ENCODE measurements around the gene ABI3BP.
"Not testable (repeated sequence)": the region's sequence is repeated elsewhere in the genome, so short reads cannot be mapped to it uniquely, and the experiment has no call there.

The ABI3BP gene

GRCh38 chr3:100982710-100983109 is 10.5 kb downstream of the ABI3BP start:
- no peak for DNase-seq

DNA sequence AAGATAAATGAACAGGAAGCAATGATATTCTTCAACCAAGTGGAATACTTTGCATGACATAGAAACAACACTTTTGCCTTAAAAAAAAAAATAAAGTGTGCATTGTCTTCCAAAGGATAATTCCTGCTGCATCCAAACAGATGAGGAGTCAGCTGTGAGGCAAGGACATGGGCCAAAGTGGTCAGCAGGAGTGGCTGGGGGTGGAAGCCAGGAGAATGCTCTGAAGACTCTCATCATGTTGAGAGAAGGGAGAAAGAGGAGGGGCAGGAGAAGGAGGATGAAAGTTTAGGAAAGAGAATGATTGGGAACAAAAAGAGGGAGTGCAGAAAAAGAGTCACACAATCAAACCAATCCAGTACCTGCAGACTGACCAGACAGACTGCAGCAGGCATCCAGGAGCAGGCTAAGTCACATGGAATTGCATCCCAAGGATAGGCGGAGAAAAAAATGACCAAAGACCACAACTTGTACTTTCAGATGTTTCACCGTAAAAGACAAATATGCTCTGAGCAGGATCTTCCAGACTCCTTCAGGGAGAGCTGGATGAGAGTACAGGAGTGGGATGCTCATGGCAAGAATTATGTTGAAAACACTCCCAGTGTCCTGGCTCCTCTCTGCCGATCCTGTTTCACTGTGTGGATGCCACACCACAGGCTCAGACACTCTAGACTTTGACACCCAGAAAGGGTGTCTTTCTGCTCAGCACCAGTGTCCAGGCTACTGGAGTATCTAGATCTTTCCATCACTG is 11.9 kb downstream of the ABI3BP start:
- DNase-seq: no peak

DNA sequence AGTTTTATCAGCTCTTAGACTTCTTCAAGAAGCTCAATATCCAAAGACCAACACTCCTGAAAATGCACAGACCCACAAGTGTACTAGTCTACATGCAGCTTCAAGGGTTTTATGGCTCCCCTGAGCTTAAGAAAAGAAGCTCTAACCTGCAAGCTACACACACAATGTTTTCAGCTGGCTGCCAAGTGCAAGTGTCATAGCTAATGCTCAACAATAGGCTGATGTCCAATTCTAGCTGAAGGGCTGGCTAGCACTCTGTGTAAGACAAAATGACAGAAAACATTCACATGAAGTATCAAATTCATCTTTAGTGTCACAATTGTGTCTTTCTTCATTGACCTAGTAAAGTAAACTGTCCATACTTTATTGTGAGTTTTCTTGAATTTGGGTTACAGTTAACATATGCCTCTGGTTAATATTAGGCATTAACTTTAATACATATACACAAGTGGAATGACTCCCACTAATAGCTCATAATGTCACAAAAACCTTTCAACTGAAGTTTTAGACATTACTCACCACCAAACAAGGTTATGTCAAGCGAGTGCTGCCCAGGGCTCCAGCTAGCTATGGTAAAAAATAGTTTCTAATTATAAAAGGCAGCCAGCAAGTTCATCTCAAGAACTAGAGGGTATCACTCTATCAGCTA is 15.1 kb downstream of the ABI3BP start:
- no peak for DNase-seq

DNA sequence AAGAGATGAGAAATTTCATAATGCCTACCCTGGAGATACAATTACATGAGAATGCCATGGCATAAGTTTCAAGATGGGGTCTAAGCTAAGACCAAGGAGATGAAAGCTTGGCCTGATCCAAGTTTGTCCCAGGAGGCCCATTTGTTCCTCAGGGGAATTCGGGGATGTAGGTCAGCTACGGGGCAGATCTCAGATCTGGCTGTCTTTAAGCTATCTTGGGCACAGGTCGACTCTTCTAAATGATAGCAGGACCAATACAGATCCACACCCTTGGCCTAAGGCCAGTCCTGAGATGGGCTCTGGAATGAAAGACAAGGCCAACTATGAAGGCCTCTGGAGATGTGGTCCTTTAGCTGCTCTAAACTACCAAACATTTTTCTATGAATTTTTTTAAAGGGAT is 16.6 kb downstream of the ABI3BP start:
- DNase-seq: no peak

DNA sequence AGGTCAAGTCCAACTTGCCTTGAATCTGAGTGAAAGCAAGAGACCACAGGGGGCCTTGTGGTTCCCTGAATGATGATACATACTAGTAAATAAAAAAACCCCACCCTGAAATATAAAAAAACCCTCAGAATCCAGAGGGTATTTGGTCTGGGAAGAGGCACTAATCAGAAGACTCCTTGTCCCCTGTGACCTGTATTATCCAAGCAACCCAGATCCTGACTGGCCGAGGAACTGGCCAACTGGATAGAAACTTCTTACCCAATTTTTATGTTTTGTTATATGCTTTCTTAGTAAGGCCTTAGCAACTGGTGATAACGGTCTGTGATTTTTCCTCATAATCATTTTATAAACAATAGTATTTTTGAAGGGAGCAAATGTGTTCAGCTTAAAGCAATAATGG is 17.5 kb downstream of the ABI3BP start:
- no peak for DNase-seq

- DNase-seq: no peak
Measured at GRCh38 chr3:100973594-100973993, 19.6 kb downstream of the ABI3BP start.

DNA sequence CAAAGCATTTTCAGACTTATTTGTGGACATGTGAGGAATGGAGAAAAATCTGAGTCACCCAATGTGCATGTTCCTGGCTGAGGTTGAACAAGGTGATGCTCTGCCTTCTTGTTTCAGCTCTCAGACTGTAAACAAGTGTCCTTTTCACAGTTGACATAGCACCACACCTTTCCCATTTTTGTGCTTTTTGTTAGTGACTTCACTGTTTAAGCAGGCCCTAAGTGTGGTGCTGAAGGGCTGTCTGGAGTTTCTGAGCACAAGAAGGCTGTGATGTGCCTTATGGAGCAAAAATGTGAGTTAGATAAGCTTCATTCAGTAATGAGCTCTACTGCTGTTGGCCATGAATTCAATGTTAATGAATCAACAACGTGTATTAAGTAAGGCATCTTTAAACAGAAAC is 20.4 kb downstream of the ABI3BP start:
- no peak for DNase-seq

- DNase-seq: no peak
Measured at GRCh38 chr3:100972301-100972844, 20.8 kb downstream of the ABI3BP start.

DNA sequence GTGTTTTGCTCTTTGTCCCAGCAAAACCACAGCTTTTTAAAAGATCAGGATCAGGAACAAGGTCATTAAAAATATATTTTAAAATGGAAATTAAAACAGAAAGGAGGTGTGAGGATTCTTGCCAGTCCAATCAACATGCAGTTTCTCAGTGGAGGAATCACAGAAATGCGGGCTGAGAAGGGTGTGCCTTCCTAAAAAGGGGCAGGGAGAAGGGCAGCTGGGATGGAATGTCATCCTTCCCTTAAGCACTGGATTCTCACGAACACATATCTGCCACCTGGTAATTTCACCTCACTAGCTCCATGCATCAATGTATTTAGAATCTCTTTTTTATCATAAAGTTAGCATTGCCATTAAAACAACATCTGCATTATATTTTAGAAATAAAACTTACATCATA is 21.4 kb downstream of the ABI3BP start:
- DNase-seq: no peak

DNA sequence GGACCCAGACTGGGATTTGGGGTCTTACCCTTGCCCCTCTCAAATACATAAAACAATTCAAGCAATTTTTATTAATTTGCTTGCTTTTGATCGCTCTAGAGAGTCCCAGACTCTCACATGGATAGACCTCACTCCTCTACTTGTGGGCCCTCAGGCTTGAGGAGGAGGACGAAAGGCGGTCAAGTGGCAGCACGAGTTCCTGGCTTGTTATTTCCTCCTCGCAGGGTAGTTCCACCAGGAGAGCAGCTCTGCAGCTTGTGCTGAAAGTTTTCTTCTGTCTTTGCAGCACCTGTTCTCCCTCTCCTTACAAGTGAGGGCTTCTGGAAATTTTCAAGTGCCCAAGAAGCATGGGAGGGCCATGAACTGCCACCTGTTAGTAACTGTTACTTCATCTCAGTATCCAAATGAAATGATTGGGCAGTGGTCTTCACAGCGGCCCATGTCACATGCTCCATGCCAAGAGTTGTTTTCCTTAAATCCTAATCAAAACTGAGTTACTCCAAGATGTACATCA is 22.7 kb downstream of the ABI3BP start:
- DNase-seq: no peak

DNA sequence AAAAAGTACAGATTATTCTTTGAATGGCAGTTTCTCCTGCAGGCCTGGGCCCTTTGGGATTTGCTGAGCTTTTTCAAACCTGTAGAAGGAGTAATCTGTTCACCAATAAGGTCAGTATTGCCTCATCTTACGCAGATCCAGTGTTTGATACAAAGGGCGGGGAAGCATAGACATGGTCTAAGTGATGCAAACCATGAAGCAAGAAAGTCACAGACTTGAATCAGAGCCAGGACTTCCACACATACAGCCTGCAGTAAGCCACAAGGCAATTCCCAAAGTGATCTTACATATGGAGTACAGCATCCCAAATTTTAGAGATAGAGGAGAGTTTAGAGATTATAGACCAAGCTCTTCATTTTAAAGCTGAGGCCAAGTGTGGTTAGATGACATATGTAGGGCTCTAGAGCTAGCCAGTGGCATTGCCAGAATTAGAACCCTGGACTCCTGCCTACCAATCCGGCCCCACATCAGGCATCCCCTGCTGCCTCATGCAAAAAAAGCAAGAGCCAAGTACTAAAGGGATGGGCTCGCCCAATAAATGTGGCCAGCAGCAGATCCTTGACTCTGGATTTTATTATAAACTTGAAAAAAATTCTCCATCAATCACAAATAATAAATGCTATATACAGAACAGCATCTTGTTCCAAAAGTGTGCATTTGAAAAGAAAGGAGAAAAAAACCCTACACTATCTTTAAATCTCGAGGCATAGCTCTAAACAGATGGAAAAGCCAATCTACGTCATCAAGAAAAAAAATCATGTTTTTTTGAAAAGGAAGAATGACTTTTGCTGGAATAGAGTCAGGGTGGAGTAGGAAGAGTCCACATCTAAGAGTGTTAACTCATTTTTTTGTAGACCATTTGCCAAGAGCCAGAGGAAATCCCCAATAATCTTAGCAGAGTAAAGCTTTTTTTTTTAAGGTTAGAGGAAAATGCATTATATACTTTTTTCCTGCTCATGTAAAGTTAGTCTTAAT is 24.0 kb downstream of the ABI3BP start:
- DNase-seq: no peak

GRCh38 chr3:100966807-100967206 is 26.4 kb downstream of the ABI3BP start:
- DNase-seq: no peak

DNA sequence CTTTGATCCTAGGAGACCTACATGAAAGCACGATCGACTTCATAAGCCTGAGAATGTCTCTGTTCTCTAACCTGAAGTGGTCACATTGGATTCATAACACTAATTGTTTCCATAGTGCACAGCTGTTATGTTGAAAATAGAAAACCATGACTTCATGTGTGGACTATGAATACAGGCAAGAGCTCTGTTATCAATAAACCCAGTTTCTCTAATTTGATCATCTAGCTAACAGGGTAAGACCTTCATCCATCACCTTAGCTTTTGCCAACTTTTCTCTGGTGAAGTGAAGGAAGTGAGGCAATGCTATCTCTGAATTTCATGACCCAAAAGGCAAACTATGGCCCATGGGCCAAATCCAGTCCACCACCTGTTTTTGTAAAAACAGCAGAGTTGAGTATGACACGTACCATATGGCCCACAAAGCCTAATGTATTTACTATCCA is 27.2 kb downstream of the ABI3BP start:
- no peak for DNase-seq

- DNase-seq: no peak
Measured at GRCh38 chr3:100963041-100963440, 30.2 kb downstream of the ABI3BP start.

DNA sequence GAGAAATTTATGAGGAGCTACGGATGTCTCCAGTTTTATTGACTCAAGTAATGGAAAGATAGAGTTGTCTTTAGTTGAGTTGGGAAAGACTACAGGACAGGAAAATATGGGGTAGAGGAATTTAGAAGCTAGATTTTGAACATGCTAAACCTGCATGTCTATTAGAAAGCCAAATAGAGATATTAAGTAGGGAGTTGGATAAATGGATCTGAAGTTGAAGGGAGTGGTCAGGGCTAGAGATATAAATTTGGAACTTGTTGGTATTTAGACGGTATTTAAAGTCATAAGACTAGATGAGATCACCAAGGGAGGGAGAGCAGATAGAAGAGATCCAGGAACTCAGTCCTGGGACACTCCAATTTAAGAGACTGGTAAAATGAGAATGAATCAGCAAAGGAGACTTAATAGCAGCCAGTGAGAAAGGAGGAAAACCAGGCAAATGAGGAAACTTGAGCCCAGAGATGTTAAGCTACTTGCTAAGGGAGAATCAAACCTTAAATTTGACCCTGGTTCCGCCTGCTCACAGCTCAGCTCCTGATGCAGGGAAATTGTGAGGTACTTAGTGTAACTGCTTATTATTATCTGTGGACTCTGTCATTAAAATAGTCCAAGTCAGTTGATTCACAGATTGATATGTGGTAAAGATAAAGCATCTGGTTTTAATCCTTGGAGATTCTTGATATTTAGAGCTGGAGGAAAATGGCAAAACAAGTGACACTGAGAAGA is 35.8 kb downstream of the ABI3BP start:
- no peak for DNase-seq

DNA sequence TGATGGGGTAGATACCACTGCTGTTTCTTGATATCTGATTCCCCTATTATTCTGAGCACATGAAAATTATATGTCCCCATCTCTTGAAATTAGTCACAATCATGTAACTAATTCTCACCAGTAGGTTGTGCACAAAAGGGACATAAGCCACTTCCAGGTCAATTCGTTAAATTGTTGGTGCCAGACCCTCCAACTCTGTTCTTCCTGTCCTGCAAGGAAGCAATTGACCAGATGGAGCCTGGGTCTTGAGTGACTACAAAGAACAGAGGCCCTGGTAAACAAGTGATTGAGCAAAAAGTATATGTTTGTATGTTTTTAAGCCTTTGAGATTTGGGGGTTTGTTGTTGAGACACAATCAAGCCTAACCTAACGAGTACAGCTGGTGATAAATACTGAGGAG is 36.9 kb downstream of the ABI3BP start:
- no peak for DNase-seq

- no peak for DNase-seq
Measured at GRCh38 chr3:100954990-100955389, 38.2 kb downstream of the ABI3BP start.

DNA sequence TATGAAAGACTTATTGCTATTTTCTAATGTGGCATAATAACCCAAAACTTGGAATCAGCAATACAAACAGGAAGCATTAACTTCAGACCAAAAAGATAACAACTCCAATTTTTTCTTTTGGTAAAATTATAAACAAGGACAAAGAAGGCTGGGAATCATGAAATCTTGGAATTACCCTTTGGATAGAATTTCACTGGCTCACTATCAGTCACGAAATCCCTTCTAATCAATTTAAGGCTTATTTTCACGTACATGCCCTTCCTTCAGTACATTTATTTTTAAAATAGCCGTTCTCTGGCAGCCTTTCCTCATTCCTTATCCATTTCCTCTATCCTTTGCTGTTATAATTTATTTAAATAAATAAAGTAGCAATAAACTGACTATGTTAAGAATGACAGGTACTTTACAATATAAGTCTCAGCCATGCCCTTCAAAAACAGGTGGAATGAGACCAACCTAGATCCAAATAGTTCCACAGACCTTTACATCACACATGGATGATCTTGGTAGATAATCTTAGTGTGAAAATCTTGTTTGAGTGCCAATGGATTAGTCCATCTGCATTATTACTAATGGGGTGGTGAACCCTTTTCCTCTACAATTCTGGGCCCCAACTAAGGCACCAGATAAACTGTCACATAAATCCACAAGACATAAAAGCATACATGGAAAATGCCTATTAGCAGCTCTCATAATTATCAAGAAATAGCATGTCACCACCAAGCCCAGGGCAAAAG is 38.9 kb downstream of the ABI3BP start:
- no peak for DNase-seq

- no peak for DNase-seq
Measured at GRCh38 chr3:100953103-100953502, 40.1 kb downstream of the ABI3BP start.

DNA sequence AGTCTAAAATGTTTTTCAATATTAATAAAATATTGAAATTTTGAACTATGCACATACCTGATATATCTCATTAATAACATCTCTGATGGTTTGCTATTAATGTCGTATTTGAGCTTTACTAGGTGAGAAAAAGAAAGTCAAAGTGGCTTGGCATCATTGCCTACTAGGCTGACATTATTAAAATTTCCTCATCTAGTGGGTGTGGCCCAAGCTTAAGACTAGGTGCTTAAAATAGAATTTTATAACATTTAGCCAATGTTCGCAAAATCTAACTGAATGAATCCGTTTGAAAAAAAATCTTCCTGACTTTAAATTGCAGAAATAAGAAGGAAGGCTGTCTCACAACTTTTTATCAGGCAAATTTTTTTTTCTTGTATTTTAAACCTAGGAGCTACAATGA is 46.1 kb downstream of the ABI3BP start:
- DNase-seq: no peak

DNA sequence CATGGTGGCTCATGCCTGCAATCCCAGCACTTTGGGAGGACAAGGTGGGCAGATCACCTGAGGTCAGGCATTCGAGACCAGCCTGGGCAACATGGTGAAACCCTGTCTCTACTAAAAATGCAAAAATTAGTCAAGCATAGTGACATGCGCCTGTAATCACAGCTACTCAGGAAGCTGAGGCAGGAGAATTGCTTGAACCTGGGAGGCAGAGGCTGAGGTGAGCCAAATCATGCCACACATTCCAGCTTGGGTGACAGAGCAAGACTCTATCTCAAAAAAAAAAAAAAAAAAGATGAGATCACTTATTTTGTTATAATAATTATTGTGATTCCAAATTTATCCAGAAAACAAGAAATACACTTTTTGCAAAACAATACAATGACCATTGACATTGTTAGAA is 47.1 kb downstream of the ABI3BP start:
- DNase-seq: not testable (repeated sequence)

DNA sequence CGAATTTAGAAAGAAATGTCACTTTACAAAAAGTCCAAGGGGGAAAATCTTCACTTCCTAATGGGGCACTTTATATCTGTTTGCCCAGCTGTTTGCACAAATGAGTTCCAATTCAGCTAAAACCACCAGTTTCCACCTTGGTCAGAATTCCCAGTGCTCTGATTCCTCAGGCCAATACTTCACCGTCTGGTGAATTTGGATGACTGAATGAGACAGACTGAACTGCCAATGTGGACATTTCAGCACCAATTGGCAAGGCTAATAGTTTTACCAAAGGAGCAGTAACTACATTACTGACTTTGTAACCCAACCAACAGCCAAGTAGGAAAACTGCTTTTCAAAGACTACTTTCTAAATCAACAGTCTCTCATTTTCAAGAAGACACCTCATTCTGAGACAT is 51.8 kb downstream of the ABI3BP start:
- DNase-seq: no peak

Data from stimulated activated naive CD4-positive, alpha-beta T cell treated with Interleukin-2 at 50 U/mL for 16 hours (primary cell).